UCSD-AML1 (cell line): ENCODE data around the gene ZNG1A.
"Not testable (repeated sequence)": the region's sequence is repeated elsewhere in the genome, so short reads cannot be mapped to it uniquely, and the experiment has no call there.

Experiments
- DNase-seq: peaks from one replicate; lab custom pipeline; 2025; ENCODE audit not compliant: unreplicated experiment; lab: John Stamatoyannopoulos, UW

Gene ZNG1A

DNA sequence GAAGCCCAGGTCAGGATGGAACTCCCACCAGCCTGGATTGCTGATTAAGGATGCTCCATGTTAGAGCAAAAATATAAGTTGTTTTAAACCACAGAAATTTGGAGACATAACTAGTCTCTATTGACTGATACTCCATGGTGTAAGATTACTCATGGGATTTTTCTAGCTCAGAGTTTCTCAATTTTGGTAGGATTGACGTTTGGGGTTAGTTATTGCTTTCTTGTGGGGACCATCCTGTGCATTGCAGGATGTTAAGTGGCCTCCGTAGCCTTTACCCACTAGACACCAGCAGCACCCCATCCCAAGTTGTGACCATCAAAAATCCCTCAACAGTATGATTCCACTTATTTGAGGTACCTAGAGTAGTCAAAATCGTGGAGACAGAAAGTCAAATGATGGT is 80.1 kb downstream of the ZNG1A start:
- DNase-seq: not testable (repeated sequence)

- DNase-seq: not testable (repeated sequence)
Observed at GRCh38 chr9:94992-95391, 83.9 kb downstream of the ZNG1A start.

GRCh38 chr9:94323-94722 is 84.5 kb downstream of the ZNG1A start:
- DNase-seq: not testable (repeated sequence)

DNA sequence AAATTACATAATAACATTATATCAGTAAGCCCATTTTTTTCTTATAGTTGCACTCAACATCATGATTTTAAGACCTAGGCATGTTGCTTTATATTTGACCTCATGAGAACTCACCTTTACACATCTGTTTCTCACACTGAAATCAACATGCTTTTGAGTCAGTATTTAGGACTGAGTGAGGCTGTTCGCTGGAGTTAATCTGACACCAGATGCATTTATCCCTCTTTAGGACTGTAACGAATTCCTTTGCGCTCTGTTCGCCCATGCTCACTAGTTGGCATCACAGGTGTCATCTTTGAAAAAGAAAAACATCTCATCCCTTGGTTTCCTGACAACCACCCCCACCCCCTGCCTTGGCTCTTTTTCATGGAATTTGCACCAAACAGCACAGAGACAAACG is 84.9 kb downstream of the ZNG1A start:
- DNase-seq: not testable (repeated sequence)

DNA sequence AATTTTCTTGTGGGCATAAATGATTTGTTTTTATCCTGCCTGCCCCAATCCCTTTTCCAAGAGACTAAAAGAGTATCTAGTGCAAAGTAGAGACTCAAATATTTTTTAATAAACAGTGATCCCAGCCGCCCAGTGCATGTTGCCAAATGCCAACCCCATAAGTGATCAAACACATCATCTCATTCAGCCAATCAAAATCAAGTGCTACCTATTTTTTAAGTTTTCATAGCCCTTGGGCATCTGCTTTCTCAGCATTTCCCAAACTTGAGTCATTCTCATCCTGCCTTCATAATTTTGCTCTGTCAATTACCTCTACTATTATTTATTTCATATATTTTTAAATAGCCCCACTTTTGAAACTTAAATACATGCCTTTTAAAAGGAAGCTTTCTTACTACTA is 88.0 kb downstream of the ZNG1A start:
- not testable (repeated sequence) for DNase-seq

- DNase-seq: not testable (repeated sequence)
Observed at GRCh38 chr9:88396-89037, 90.3 kb downstream of the ZNG1A start.

DNA sequence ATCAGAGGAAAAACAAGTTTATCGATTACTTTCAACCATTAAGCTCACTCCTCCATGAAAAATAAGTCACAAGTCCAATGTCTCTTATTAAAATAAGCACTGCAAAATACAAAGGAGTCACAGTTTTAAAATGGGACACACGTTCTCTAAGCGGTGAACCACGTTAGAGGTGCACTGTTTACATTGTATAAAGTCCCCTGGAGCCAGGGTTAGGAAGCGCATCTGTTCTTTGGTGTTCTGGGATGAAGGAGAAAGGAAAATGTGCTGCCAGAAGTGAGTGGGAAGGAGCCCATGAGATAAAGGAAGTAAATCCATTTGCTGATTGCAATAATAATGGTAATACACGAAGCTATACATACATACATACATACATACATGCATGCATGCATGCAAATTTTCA is 91.0 kb downstream of the ZNG1A start:
- not testable (repeated sequence) for DNase-seq

DNA sequence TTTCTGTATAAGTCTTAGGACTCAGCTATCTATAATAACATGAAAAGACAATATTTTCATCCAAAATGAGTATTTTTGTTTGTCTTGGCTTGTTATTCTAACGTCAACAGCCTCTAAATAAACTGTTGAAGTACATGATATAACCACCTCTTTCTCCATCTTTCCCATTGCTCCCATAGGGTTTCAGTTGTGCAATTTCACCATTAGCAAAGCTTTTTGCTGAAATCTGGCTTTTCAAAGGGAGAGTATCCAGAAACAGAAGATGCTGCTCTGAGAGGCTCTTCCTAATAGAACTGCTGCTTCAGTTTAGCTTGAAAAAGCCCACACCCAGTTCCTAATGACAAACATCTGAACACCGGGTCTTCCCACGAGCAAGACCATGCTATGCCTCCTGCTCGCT is 91.8 kb downstream of the ZNG1A start:
- DNase-seq: not testable (repeated sequence)

DNA sequence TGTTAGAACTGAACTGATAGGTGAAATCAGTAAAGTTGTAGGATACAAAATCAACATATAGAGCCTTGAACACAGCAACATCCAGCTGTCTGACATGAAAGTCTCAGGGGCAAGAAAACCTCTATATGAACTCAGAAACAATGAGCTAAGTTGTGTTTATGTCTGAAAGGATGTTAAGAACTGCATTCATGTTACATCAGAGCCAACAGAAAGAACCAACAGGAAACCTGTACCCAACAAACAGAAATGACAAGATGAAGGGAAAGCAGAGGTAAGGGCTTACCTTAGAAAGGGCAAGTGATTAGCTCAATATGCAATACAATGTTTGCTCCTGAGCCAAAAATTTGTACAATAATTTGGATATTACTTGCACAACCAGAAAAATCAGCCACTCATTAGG is 92.2 kb downstream of the ZNG1A start:
- DNase-seq: not testable (repeated sequence)

GRCh38 chr9:82932-83689 is 95.7 kb downstream of the ZNG1A start:
- DNase-seq: not testable (repeated sequence)

DNA sequence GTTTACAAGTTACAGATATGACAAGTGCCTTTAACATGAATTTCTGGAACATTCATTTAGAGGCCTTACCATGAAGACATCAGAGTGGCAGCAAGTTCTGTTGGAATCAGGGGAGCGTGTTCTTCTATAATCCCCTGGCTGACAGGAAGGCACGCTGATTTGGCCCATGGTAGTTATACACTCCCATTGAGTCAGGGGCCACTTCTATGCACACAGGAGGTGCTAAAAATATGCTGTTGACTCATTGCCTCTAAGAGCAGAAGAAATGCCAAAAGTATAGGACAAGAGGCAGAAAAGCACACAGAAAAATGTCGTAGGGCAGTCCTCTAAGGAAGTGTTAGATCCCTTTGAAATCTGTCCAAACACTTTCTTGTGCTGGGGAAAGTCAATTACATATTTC is 100.5 kb downstream of the ZNG1A start:
- DNase-seq: not testable (repeated sequence)

DNA sequence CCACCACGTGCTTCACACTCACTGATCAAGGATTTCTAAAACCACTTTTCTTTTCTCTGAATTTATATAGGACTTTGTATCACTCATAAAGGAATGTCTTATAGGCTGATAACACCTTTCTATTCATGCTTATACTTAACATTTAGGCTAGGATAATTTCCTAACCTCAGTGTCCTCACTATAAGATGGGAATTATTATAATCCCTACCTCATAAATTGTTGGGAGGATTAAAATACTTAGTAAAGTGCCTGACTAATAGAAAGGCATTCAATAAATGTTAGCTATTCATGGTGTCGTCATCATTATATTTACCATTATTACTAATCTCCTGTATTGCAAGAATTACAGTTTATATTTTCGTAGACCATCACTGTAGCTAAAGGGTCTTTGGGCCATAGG is 102.5 kb downstream of the ZNG1A start:
- DNase-seq: not testable (repeated sequence)

DNA sequence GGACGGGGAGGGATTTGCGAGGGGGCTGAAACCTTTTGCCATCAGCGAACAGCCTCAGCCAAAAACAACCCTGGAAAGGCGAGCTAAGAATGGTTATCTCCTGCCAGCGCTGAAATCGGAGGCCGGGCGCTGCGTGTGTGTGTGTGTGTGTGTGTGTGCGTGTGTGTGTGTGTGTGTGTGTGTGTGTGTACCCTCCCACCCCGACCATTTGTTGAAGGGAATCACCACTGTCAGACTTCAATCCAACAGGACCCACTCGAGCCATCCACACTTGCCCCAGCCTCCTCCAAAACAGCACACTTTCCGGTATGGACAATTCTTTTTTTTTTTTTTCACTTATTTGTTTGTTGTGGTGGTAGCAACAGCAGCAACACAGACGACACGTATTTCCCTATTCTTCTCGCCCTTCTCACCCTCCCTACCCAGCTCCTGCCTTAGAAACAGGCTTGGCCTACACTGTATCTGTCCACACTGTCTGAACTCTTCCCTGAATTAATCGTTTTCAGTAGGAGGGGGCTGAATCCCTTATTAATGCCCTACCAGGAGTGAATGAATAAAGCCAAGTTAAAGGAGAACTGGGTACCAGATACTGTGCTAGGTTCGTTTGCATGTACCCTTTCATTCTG is 104.8 kb downstream of the ZNG1A start:
- DNase-seq: not testable (repeated sequence)

DNA sequence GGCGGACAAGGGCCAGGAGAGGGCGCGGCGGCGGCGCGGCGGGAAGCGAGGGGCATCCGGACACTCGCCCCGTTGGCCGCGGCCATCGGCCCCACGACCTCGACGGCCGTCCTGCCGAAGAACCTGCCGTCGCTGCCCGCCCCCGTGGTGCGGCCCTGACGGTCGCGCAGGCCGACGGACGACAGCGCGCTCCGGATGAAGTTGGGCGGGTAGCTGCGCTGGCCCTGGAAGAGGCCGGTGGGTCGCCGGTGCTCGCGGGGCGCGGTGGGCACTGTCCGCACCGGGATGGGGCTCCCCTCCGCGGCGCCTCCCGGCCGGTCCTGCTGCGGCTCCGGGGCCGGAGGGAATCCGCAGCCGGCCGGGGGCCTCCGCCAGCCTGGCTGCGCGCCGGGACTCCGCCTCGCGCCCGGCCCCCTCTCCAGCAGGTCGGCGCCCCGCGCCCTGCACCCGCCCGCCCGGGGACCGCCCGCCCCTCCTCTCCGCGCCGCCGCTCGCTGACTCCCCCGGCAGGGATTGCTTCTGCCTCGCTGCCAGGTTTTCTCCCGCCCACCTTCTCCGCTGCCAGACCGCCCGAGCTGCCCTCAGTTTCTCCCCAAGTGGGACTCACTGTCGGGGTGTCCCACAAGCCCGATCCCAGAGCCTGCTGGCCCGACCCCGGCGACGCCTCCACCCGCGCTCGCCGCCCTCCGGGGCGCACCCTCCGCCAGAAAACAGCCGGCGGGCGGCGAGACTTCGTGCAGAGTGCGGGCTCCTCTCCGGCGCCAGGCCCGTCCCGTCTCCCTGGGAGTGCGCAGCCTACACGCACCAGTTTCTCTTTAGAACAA is 105.6 kb downstream of the ZNG1A start:
- not testable (repeated sequence) for DNase-seq
